Mesenteric fat pad (tissue), 1 donor: ENCODE data around the gene SMIM12. TPM values are rescaled to one million over a fixed set of nuclear protein-coding genes. Genes with fewer than 3 reads are reported as not detected.

Source experiments
- DNase-seq: peaks from one replicate; pipeline ENCODE4 v3.0.0-alpha.2; 2020; ENCODE audit warnings: low spot score
- total RNA-seq: library from RNA; stranded (reverse); fragmentation: NEBNext Ultra II Directional; extraction: Animal tissue kit (Norgen Biotek cat#: 25700); gene quantifications from one replicate; pipeline ENCODE4 v1.2.1, GENCODE V29; 2021
- donor health status: DM: yes; HTN: yes; CAD: no.

SMIM12 gene
- total RNA-seq, 1 donor from 2014 or later: 57.0 TPM

- no peak for DNase-seq
Observed at GRCh38 chr1:34803770-34804169, 55.8 kb downstream of the SMIM12 start.

Other genes with a start within 250 kb of the SMIM12 start
- not detected for gene GJB5, start 104.7 kb downstream of the SMIM12 start, total RNA-seq
- not detected for gene GJB4, start 100.0 kb downstream of the SMIM12 start, total RNA-seq
- gene GJB3, start 78.5 kb downstream of the SMIM12 start, total RNA-seq: not detected
- gene GJA4, start 66.8 kb downstream of the SMIM12 start, total RNA-seq: 26.4 TPM
- gene DLGAP3, start 69.9 kb upstream of the SMIM12 start, total RNA-seq: 0.51 TPM
- 37.2 TPM for gene TMEM35B, start 125.6 kb upstream of the SMIM12 start, total RNA-seq
- 18.0 TPM for gene ZMYM6, start 172.2 kb upstream of the SMIM12 start, total RNA-seq
- gene ZMYM1, start 219.6 kb upstream of the SMIM12 start, total RNA-seq: 9.5 TPM